NCI-H1694 (cell line): ENCODE measurements around the gene TAF11L13.
"Not testable (repeated sequence)": the region's sequence is repeated elsewhere in the genome, so short reads cannot be mapped to it uniquely, and the experiment has no call there.

Experiments used
- DNase-seq: peaks from one replicate; lab custom pipeline; 2025; lab: John Stamatoyannopoulos, UW

TAF11L13 gene

DNA sequence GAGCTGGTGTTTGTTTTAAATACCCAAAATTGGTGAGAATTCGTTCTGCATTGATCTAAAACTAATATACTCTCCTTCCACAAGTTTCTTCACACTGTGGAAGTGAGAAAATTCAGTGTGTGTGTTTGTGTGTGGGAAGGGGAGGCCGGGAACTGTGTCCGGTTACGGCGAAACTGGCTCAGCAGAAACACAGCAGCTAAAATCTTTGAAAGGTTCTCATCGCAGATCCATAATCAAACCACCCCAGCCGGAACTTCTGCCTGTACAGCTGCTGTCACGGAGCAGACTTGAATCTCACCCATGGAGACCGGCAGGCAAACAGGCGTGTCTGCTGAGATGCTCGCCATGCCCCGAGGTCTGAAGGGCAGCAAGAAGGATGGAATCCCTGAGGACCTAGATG lies at the start of gene TAF11L13:
TAF11L13 (plus strand) TSS at position 301 of the 400 bp plus-strand sequence.
- DNase-seq = not testable (repeated sequence)

DNA sequence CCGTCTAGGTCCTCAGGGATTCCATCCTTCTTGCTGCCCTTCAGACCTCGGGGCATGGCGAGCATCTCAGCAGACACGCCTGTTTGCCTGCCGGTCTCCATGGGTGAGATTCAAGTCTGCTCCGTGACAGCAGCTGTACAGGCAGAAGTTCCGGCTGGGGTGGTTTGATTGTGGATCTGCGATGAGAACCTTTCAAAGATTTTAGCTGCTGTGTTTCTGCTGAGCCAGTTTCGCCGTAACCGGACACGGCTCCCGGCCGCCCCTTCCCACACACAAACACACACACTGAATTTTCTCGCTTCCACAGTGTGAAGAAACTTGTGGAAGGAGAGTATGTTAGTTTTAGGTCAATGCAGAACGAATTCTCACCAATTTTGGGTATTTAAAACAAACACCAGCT lies 46.2 kb upstream of the TAF11L13 start, which contains the start of gene TAF11L7:
TAF11L7 (minus strand) TSS at position 101 of the 400 bp plus-strand sequence.
- DNase-seq = not testable (repeated sequence)

DNA sequence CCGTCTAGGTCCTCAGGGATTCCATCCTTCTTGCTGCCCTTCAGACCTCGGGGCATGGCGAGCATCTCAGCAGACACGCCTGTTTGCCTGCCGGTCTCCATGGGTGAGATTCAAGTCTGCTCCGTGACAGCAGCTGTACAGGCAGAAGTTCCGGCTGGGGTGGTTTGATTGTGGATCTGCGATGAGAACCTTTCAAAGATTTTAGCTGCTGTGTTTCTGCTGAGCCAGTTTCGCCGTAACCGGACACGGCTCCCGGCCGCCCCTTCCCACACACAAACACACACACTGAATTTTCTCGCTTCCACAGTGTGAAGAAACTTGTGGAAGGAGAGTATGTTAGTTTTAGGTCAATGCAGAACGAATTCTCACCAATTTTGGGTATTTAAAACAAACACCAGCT lies 41.0 kb upstream of the TAF11L13 start, which contains the start of gene TAF11L8:
TAF11L8 (minus strand) TSS at position 101 of the 400 bp plus-strand sequence.
- not testable (repeated sequence) for DNase-seq

DNA sequence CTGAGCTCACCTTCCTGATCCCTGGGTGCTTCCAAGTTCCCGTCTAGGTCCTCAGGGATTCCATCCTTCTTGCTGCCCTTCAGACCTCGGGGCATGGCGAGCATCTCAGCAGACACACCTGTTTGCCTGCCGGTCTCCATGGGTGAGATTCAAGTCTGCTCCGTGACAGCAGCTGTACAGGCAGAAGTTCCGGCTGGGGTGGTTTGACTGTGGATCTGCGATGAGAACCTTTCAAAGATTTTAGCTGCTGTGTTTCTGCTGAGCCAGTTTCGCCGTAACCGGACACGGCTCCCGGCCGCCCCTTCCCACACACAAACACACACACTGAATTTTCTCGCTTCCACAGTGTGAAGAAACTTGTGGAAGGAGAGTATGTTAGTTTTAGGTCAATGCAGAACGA lies 37.6 kb upstream of the TAF11L13 start, which contains the start of gene TAF11L9:
TAF11L9 (minus strand) TSS at position 140 of the 400 bp plus-strand sequence.
- DNase-seq = not testable (repeated sequence)

DNA sequence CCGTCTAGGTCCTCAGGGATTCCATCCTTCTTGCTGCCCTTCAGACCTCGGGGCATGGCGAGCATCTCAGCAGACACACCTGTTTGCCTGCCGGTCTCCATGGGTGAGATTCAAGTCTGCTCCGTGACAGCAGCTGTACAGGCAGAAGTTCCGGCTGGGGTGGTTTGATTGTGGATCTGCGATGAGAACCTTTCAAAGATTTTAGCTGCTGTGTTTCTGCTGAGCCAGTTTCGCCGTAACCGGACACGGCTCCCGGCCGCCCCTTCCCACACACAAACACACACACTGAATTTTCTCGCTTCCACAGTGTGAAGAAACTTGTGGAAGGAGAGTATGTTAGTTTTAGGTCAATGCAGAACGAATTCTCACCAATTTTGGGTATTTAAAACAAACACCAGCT lies 34.2 kb upstream of the TAF11L13 start, which contains the start of gene TAF11L10:
TAF11L10 (minus strand) TSS at position 101 of the 400 bp plus-strand sequence.
- not testable (repeated sequence) for DNase-seq

DNA sequence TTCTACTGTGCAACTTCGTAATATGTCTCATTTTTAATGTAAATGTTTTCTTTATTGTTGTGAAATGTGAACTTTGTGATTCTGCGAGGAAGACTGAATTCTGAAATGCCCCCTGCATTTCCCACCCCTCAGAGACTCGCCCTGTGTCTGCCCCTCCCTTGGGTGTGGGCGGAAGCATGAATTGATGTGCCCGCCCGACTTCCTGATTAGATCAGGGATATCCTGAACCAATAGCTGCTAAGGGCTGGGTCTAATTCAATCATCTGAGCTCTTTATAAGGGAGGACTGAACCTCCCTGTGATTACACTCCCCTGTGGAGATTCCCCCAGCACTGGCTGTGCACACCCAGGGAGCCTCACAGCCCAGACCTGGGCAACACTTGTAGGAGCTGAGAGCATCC lies 28.0 kb upstream of the TAF11L13 start, which contains the start of gene TAF11L11:
TAF11L11 (plus strand) TSS at position 304 of the 400 bp plus-strand sequence.
- not testable (repeated sequence) for DNase-seq

DNA sequence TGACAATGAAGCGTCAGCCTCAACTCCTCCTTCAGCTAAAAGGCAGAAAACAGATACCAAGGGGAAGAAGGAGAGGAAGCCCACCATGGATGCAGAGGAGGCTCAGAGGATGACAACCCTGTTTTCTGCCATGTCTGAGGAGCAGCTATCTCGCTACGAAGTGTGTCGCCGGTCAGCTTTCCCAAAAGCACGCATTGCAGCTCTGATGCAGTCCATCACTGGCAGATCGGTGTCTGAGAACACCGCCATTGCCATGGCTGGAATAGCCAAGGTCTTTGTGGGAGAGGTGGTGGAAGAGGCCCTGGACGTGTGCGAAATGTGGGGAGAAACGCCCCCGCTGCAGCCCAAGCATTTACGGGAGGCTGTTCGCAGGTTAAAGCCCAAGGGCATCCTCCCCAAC lies 26.9 kb upstream of the TAF11L13 start:
- DNase-seq = no peak

DNA sequence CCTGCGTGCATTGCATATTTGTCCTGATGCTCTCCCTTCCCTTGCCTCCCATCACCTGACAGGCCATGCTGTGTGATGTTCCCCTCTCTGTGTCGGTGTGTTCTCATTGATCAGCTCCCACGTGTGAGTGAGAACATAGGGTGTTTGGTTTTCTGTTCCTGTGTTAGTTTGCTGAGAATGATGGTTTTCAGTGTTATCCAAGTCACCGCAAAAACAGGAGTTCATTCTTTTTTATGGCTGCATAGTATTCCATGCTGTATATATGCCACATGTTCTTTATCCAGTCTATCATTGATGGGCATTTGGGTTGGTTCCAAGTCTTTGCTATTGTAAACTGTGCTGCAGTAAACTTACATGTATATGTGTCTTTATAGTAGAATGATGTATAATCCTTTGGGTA lies 24.4 kb upstream of the TAF11L13 start:
- DNase-seq = not testable (repeated sequence)

DNA sequence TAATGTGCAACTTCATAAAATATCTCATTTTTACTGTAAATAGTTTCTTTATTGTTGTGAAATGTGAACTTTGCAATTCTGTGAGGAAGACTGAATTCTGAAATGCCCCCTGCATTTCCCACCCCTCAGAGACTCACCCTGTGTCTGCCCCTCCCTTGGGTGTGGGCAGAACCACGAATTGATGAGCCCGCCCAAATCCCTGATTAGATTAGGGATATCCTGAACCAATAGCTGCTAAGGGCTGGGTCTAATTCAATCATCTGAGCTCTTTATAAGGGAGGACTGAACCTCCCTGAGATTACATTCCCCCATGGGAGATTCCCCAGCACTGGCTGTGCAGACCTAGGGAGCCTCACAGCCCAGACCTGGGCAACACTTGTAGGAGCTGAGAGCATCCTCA lies 21.8 kb upstream of the TAF11L13 start, which contains the start of gene TAF11L12:
TAF11L12 (plus strand) TSS at position 301 of the 400 bp plus-strand sequence.
- DNase-seq = not testable (repeated sequence)

DNA sequence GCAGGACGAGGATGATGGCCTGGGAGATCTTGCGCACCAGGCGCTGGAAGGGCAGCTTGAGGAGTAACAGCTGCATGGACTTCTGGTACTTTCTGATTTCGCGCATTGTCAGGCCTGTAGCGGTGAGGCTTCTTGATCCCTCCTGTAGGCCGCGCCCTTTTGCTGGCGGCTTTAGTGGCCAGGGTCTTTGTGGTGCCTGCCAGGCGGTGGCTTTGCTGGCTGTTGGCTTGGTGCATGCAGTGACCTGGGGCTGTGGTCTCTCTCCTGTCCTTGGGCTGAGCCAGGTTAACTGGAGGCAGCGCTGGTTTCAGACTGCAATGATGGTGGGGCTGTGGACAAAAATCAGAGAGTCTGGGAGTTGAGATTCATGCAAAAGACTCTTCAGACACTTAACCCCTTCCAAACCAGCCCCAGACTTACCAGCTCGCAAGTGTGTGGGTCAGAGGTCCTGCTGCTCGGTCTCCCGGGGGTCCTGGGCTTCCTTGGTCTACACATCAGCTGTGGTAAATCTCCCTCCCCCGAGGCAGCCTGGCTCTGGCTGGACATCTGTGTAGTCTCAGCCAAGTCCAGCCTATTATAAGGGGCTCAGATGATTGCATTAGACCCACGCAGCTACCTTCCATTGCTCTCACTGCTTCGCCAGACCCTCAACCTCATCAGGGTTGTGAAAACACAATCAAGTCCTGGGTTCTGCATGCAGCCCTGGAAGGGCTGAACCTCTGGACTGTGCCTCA lies 16.8 kb upstream of the TAF11L13 start:
- no peak for DNase-seq

DNA sequence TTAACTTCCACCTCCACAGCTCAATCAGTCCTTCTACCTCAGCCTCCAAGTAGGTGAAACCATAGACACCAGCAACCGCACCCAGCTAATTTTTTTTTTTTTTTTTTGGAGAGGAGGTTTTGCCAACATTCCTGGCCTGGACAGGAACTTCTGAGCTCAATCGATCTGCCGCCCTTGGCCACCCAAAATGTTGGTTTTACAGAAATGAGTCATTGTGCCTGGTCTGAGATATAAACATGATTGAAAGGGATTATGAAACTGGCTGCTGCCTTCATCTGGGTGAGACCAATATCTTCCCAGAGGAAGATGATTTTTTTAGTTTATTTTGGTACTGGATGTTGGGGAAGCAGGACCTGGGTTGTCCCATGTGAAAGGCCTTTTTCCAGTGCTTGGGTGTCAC lies 12.5 kb upstream of the TAF11L13 start:
- DNase-seq = no peak

DNA sequence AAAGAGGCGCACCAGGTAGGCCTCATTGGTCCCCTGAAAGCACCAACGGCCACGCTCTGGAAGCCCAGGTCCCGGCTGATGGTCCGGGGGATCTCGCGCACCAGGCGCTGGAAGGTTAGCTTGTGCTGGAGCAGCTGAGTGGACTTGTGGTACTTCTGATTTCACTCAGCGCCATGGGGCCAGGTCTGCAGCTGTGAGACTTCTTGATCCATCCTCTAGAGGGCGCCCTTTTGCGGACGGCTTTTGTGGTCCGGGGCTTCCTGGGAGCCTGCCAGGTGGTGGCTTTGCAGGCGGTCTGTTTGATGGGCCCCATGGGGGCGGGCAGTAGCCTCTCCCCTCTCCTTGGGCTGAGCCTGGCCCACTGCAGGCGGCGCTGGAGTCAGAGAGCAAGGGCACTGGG lies 11.3 kb upstream of the TAF11L13 start:
- no peak for DNase-seq

DNA sequence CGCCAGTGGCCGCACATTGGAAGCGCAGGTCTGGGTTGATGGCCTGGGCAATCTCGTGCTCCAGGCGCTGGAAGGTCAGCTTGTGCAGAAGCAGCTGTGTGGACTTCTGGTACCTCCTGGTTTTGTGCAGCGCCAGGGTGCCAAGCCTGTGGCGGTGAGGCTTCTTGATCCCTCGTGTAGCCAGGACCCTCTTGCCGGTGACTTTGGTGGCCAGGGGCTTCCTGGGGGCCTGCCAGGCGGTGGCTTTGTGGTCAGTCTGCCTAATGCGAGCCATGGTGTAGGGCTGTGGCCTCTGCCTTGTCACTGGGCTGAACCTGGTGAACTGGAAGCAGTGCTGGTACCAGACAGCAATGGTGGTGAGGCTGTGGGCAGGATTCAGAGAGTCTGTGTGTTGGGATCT lies 6.2 kb upstream of the TAF11L13 start:
- no peak for DNase-seq

DNA sequence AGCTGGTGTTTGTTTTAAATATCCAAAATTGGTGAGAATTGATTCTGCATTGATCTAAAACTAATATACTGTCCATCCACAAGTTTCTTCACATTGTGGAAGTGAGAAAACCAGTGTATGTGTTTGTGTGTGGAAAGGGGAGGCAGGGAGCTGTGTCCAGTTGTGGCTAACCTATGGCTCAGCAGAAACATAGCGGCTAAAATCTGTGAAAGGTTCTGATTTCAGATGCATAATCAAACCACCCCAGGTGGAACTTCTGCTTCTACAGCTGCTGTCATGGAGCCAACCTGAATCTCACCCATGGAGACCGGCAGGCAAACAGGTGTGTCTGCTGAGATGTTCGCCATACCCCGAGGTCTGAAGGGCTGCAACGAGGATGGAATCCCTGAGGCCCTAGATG lies 2.3 kb downstream of the TAF11L13 start, which contains the start of gene TAF11L14:
TAF11L14 (plus strand) TSS at position 301 of the 400 bp plus-strand sequence.
- DNase-seq = no peak

DNA sequence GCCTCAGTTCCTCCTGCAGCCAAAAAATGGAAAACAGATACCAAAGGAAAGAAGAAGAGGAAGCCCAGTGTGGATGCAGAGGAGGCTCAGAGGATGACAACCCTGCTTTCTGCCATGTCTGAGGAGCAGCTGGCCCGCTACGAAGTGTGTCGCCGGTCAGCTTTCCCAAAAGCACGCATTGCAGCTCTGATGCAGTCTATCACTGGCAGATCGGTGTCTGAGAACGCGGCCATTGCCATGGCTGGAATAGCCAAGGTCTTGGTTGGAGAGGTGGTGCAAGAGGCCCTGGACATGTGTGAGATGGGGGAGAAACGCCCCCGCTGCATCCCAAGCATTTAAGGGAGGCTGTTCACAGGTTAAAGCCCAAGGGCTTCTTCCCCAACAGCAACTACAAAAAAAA lies 17.3 kb downstream of the TAF11L13 start:
- DNase-seq = not testable (repeated sequence)

DNA sequence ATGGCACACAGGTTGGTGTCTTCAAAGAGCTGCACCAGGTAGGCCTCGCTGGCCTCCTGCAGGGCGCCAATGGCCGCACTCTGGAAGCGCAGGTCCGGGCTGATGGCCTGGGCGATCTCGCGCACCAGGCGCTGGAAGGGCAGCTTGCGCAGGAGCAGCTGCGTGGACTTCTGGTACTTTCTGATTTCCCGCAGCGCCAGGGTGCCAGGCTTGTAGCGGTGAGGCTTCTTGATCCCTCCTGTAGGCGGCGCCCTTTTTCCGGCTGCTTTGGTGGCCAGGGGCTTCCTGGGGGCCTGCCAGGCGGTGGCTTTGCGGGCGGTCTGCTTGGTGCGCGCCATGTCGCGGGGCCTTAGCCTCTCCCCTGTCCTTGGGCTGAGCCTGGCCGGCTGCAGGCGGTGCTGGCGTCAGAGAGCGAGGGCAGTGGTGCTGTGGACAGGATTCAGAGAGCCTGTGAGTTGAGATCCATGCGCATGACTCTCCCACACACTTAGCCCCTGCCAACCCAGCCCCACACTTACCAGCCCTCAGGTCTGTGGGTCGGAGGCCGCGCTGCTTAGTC lies 23.4 kb downstream of the TAF11L13 start:
- not testable (repeated sequence) for DNase-seq

DNA sequence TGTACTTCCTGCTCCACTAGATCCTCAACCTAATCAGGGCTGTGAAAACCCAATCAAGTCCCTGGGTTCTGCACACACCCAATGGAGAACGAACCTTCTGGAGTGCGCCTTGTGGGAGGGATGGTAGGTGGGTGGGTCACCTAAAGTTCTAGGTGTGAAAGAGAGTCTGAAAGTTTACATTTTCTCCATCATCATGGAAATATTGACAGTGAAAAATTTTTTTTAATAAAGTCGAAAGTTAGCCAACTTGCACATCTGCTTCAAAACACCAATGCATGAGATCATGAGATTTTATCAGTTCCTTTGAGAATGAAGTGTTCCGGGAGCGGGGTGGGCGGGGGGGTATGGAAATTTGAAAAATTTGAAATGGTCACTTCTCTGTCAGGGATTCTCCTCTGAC lies 24.0 kb downstream of the TAF11L13 start:
- DNase-seq = no peak

DNA sequence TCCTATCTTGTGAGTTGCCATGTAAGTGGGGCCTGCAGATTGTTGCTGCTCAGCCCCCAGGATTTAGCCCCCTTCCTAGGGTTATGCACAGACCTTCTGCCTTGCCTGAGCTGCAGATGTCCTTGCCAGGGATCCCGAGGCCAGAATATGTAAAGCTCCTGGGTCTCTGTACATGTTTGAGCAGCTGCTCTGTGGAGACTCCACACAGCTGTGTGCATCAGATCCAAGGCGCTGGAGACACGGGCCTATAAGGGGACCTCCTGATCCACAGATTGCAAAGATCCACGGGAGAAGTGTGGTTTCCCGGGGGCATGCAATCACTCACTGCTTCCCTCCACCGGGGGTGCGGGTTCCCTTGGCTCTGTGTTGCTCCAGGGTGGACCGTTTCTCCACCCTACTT lies 31.3 kb downstream of the TAF11L13 start:
- DNase-seq = no peak

DNA sequence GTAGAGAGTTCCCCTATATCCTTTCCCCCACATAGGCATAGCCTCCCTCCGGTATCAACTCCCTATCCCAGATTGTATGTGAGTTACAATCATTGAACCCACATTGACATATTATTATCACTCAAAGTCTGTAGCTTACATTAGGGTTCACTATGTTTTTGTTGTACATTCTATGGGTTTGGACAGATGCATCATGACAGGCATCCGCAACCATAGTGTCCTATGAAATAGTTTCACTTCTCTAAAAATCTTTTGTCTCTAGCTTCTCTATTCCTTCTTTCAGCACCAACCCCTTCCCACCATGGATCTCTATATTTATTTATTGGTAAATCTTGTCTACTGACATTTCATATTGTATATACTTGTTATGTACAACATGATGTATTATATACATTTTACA lies 33.9 kb downstream of the TAF11L13 start:
- DNase-seq = no peak

DNA sequence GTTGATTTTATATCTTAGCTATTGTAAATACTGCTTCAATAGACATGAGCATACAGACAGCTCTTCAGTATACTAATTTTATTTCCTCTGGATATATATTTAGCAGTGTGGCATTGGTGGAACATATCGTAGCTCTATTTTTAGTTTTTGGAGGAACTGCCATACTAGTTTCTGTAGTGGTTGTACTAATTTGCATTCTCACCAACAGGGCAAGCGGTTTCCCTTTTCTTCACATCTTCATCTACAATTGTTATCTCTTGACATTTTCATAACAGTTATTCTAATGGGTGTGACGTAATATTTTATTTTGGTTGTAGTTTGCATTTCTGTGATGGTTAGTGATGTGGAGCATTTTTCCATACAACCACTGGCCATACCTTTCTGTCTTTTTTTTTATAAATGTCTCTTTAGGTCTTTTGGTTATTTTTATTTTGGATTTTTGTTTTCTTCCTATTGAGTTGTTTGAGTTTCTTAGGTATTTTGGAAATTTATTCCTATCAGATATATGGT lies 34.9 kb downstream of the TAF11L13 start:
- no peak for DNase-seq

DNA sequence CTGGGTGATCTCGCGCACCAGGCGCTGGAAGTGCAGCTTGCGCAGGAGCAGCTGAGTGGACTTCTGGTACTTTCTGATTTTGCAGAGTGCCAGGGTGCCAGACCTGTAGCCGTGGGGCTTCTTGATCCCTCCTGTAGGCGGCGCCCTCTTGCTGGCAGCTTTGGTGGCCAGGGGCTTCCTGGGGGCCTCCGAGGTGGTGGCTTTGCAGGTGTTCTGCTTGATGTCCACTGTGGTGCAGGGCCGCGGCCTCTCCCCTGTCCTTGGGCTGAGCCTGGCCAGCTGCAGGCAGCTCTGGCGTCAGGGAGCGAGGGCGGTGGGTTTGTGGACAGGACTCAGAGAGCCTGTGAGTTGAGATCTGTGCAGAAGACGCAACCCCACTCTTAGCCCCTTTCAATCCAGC lies 38.5 kb downstream of the TAF11L13 start:
- no peak for DNase-seq

DNA sequence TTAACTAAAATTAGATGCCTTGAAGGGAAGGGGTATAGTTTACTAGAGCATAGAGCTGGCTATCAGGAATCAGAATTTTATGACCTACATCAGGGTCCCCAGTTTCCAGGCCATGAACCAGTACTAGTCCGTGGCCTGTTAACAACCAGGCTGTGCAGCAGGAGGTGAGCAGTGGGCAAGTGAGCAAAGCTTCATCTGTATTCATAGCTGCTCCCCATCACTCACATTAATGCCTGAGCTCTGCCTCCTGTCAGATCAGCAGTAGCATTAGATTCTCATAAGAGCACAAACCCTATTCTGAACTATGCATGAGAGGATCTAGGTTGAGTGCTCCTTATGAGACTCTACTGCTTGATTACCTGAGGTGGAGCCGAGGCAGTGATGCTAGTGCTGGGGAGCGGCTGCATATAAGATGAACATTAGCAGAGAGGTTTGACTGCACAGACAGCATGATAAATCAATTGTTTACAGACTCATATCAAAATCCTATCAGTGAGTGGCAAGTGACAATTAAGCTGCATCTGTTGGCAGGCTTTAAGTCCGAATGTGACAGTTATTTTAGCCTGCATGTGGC lies 47.0 kb downstream of the TAF11L13 start:
- no peak for DNase-seq
